Lung microvascular endothelial cell (primary cell): Measurements from ENCODE around the gene RNF213. TPM values are rescaled to one million over a fixed set of nuclear protein-coding genes. Genes with fewer than 3 reads are reported as not detected.

ENCODE experiments used
- DNase-seq, 2 donors: peaks; one replicate each; pipeline versions ENCODE4 v3.0.0 to v3.0.0-alpha.2; 2010; ENCODE audit warnings: low read depth in 2 of 2
- total RNA-seq: library from RNA; depleted of rRNA; stranded (reverse); fragments of >200 nt; gene quantifications from 2 replicates; pipeline ENCODE4 v1.2.1, GENCODE V29; 2014

The RNF213 gene
- total RNA-seq, 1 donor from 2014 or later: 84.5 TPM

- no peak for DNase-seq
Measured at GRCh38 chr17:80365001-80365965, 104.6 kb downstream of the RNF213 start.

GRCh38 chr17:80365983-80366382, 105.3 kb downstream of the RNF213 start:
- DNase-seq: peak in 1 of 2 donors; percentile 20

- DNase-seq: no peak
Measured at GRCh38 chr17:80367503-80367902, 106.9 kb downstream of the RNF213 start.

- no peak for DNase-seq
Measured at GRCh38 chr17:80371196-80371595, 110.5 kb downstream of the RNF213 start.

- DNase-seq: no peak
Measured at GRCh38 chr17:80372456-80372855, 111.8 kb downstream of the RNF213 start.

- DNase-seq: no peak
Measured at GRCh38 chr17:80372922-80373570, 112.4 kb downstream of the RNF213 start.

GRCh38 chr17:80374039-80374731, 113.5 kb downstream of the RNF213 start:
- DNase-seq: no peak

DNA sequence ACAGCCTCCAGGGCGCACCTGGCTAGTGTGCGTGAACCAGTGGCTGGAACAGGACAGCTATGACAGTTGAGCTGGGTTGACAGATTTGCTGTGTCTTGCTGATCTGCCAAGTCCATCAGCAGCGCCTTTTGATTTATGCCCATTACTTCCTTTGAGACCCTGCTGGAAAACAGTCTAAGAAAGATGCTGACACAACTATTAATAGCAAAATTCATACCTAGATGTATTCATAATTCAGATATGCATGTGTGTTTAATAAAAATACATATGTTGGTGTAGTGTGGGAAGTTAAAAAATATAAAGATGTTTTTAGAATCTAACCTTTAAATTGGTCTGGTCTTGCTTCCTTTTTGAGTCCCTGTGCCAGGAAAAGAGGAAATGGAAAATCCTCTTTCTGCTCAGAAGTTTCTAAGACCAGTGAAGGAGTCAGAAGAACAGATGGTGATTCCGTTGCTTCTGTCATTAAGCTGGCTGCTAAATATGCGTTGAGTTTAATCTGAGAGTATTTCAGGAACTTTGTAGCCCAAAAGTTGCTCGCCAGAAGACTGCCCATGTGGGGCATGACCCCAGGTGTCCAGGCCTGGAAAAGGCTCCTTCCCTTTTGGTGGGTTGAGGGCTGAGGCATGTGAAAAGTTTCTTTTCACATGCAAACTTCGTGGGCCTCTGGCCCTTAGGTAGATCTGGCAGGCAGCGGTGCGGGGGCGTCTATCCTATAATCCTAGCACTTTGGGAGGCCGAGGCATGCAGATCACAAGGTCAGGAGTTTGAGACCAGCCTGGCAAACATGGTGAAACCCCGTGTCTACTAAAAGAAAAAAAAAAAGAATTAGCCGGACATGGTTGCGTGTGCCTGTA, 114.3 kb downstream of the RNF213 start:
- DNase-seq: no peak

DNA sequence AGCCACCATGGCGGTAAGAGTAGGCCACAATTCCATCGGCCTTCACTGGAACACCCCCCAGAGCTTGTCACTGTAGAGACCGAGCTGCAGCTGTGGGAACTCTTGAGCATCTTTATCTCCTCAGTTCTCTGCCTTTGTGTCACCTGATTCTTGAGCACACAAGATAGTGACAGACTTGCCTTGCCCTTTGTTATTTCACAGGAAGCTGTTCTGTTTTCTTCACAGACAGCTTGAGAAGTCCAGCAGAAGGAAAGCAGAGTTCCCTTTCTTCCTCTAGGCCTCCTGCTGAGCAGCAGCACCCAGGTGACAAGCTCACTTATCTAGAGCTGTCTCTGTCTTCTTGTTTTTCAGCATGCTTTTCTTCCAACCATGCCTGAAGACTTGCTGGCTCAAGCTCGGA, 115.9 kb downstream of the RNF213 start:
- DNase-seq: no peak

- no peak for DNase-seq
Measured at GRCh38 chr17:80377798-80378197, 117.1 kb downstream of the RNF213 start.

DNA sequence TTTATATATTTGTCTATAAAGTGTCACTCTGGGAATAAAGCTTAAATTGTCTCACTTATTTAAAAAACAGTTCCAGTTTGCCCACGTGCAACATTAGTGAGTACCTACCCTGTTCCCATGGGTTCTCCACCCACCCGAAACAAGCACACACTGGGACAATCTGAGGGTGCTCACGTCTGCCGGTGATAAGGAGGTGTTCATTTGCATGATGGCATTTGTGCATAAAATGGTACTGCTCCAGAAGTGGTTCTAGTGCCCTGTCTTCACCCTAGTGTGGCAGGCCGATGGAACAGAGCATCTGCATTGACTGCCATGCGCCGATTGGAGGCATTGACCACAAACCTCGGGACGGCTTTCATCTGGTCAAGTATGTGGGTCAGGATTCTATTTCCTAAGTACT, 118.7 kb downstream of the RNF213 start:
- DNase-seq: no peak

DNA sequence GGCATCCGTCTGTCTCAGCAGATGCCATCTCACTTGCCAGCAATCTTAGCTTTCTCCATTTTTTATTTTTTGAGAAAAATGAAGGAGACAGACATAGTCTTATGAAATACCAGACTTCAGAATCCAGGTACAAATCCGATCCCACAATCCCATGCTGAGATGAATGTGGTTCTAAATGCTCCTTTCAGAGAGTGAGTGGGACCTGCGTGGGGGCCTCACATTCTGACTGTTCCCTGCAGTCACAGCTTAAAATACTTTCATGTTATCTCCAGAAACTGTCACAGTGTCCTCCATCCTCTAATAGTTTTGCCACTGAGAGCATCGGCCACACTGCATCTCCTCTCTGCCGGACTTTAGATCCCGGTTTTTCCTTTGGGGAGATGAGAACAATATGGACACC, 119.4 kb downstream of the RNF213 start:
- DNase-seq: no peak

- no peak for DNase-seq
Measured at GRCh38 chr17:80380555-80381002, 119.9 kb downstream of the RNF213 start.

DNA sequence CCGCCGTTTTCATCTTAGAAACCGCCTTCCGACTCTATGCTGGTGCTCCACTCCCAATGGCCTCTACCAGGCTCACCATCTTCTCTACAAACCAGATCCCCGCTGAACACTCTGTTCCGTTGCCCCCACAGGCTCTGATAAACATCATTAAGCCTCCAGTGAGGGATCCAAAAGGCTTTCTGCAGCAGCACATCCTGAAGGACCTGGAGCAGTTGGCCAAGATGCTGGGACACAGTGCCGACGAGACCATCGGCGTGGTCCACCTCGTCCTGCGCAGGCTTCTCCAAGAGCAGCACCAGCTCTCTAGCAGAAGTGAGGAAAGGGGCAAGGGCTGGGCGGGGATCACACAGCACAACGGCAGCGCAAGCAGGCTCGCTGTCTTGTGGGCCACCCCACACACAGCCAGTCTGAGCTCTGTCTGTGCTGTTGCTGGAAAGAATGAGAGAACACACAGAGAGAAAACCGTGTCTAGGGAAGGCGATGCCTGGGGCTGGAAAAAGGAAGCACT, 120.8 kb downstream of the RNF213 start:
- no peak for DNase-seq

DNA sequence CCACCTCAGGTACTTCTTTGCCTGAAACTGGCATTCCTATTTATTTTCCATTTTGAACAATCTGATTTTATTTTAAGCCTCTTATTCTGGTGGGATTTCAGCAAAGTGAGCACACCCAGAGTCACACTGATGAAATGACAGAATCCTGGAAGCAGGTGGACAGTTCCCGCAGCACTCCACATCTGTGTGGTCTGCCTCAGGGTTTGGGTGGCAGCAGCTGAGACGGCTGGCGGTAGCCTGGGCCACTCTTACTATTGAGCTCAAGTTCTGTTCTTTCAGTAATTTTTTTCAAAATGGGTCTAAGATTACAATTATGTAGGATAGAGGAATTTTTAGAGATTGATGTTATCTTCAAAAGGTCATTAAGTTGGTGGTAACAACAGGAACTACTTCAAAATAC, 121.8 kb downstream of the RNF213 start:
- DNase-seq: no peak

GRCh38 chr17:80382956-80383355, 122.3 kb downstream of the RNF213 start:
- no peak for DNase-seq

GRCh38 chr17:80384078-80384960, 123.7 kb downstream of the RNF213 start:
- DNase-seq: peak in 1 of 2 donors; percentile 24

DNA sequence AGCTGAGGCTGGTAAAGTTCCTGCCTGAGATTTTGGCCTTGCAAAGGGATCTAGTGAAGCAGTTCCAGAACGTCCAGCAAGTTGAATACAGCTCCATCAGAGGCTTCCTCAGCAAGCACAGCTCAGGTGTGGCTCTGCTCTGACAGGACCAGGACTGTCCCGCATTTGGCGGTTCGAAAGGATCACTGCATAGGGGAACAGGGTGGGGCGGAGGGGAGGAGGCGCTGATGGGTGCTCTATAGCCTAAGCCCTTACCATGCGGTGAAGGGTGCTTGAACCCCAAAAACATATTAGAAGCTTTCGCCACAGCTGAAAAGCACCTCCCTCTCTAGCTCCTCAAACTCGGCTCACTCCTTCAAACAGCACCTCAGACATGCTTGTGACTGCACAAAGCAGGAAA, 124.4 kb downstream of the RNF213 start:
- DNase-seq: no peak

DNA sequence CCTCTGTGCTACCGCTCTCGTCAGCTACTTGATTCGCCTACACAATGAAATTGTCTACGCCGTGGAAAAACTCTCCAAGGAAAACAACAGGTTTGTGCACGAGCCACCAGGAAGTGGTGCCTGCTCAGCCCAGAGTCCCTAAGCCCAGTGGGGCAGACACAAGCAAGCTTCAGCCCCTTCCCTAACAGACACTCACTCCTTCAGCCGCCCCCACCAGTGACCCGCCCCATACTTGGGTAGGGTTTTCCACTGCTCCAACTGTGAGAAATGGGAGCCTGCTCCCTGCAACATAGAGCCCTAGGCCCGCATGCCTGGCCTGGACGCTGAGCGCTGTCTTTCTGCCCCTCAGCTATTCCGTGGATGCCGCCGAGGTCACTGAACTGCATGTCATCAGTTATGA, 125.7 kb downstream of the RNF213 start:
- no peak for DNase-seq

DNA sequence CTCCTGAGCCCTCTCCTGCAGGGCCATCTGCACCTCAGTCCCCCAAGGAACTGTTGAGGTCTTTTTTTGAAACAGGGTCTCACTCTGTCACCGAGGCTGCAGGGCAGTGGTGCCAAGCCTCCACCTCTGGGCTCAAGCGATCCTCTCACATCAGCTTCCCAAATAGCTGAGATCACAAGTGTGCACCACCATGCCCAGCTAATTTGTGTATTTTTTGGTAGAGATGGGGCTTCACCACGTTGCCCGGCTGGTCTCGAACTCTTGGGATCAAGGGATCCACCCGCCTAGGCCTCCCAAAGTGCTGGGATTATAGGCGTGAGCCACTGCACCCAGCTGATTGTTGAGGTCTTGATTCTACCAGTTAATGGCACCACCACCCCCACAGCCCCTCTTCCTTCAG, 126.4 kb downstream of the RNF213 start:
- no peak for DNase-seq
